Neural progenitor cell (in vitro differentiated cells): ENCODE data around the gene CDK3. TPM values are rescaled to one million over a fixed set of nuclear protein-coding genes. Genes with fewer than 3 reads are reported as not detected.

ENCODE experiments used
- DNase-seq: peaks from one replicate; pipeline ENCODE4 v3.0.0-alpha.2; 2016; ENCODE audit warnings: low spot score
- H2AFZ ChIP-seq: fragments of 200-600 bp; sonication (generic); replicated peaks from 2 replicates; pipeline ENCODE4 v1.6.1; 2016; ENCODE audit warnings: antibody characterized with exemption
- H3F3A ChIP-seq: fragments of 200-600 bp; sonication (generic); 2 replicates; pipeline ENCODE4 v1.6.1; 2016; ENCODE audit warnings: antibody characterized with exemption, low read depth
- H3K27ac ChIP-seq: fragments of 200-600 bp; sonication (generic); 2 replicates; pipeline ENCODE4 v1.5.1; 2016; ENCODE audit warnings: mild to moderate bottlenecking
- H3K27me3 ChIP-seq: fragments of 200-600 bp; sonication (generic); 2 replicates; pipeline ENCODE4 v1.6.1; 2016; ENCODE audit warnings: mild to moderate bottlenecking, moderate library complexity
- H3K36me3 ChIP-seq: fragments of 200-600 bp; sonication (generic); 2 replicates; pipeline ENCODE4 v1.5.1; 2016
- H3K4me1 ChIP-seq: fragments of 200-600 bp; sonication (generic); 2 replicates; pipeline ENCODE4 v1.6.1; 2016; ENCODE audit warnings: mixed run types
- H3K4me2 ChIP-seq: fragments of 200-600 bp; sonication (generic); 2 replicates; pipeline ENCODE4 v1.6.1; 2016
- H3K4me3 ChIP-seq: fragments of 200-600 bp; sonication (generic); 2 replicates; pipeline ENCODE4 v1.5.1; 2016
- H3K79me2 ChIP-seq: fragments of 200-600 bp; sonication (generic); 2 replicates; pipeline ENCODE4 v1.6.1; 2016; ENCODE audit warnings: low read depth
- H3K9ac ChIP-seq: fragments of 200-600 bp; sonication (generic); 2 replicates; pipeline ENCODE4 v1.6.1; 2016
- H3K9me3 ChIP-seq: fragments of 200-600 bp; sonication (generic); 2 replicates; pipeline ENCODE4 v1.5.1; 2016; ENCODE audit warnings: low read depth
- H4K20me1 ChIP-seq: fragments of 200-600 bp; sonication (generic); 2 replicates; pipeline ENCODE4 v1.6.1; 2016; ENCODE audit warnings: low read depth
- H3K27ac Mint-ChIP-seq: 3 replicates; pipeline ENCODE4 v1.8.0; 2021; ENCODE audit warnings: mixed read lengths
- H3K27me3 Mint-ChIP-seq: 2 replicates; pipeline ENCODE4 v1.8.0; 2022; ENCODE audit warnings: low read depth, mild to moderate bottlenecking, inconsistent platforms, moderate library complexity, mixed read lengths; ENCODE audit not compliant: insufficient read depth
- H3K36me3 Mint-ChIP-seq: 3 replicates; pipeline ENCODE4 v1.8.0; 2021; ENCODE audit warnings: mixed read lengths
- H3K4me1 Mint-ChIP-seq: 3 replicates; pipeline ENCODE4 v1.8.0; 2021; ENCODE audit warnings: mixed read lengths
- H3K4me3 Mint-ChIP-seq: 3 replicates; pipeline ENCODE4 v1.8.0; 2021; ENCODE audit warnings: mild to moderate bottlenecking, moderate library complexity, mixed read lengths
- H3K9me3 Mint-ChIP-seq: 3 replicates; pipeline ENCODE4 v1.8.0; 2020; ENCODE audit warnings: mixed read lengths
- CTCF ChIP-seq: fragments of 200-600 bp; sonication (generic); IDR thresholded peaks from 2 replicates; pipeline ENCODE4 v1.5.1; 2017; ENCODE audit warnings: antibody characterized with exemption, mild to moderate bottlenecking
- EZH2 ChIP-seq: fragments of 200-600 bp; sonication (generic); IDR thresholded peaks from 2 replicates; pipeline ENCODE4 v1.6.1; 2017; ENCODE audit warnings: antibody characterized with exemption, mild to moderate bottlenecking, moderate library complexity
- EZH2phosphoT487 ChIP-seq: fragments of 200-600 bp; sonication (generic); IDR thresholded peaks from 2 replicates; pipeline ENCODE4 v1.6.1; 2017; ENCODE audit warnings: antibody characterized with exemption
- total RNA-seq: library from RNA; depleted of rRNA; stranded (reverse); fragments of >200 nt; gene quantifications from 2 replicates; pipeline ENCODE4 v1.2.3, GENCODE V29; 2015; ENCODE audit warnings: low replicate concordance

CDK3 gene
- total RNA-seq, 1 donor from 2014 or later = 3.0 TPM

GRCh38 chr17:76007850-76008165 is 7.2 kb downstream of the CDK3 start:
- TF ChIP-seq CTCF (no peak), EZH2phosphoT487 (no peak), EZH2 (no peak)
- H3K79me2 ChIP-seq = no peaks in the 10 kb centered on the region
- H3K9me3 ChIP-seq = no peaks in the 10 kb centered on the region
- no peaks in the 10 kb centered on the region for H3F3A ChIP-seq
- H3K27ac Mint-ChIP-seq = no peak overlapping the region
- H4K20me1 ChIP-seq = no peaks in the 10 kb centered on the region
- no peak overlapping the region for H3K4me2 ChIP-seq
- no peaks in the 10 kb centered on the region for H3K4me1 Mint-ChIP-seq
- no peaks in the 10 kb centered on the region for H3K27me3 ChIP-seq
- no peaks in the 10 kb centered on the region for H3K36me3 Mint-ChIP-seq
- H3K9ac ChIP-seq = no peak overlapping the region
- no peak overlapping the region for H3K27ac ChIP-seq
- H3K4me1 ChIP-seq = no peaks in the 10 kb centered on the region
- peaks cover 10% of the 10 kb centered on the region for H3K27me3 Mint-ChIP-seq
- H3K4me3 Mint-ChIP-seq = no peak overlapping the region
- no peak for DNase-seq
- H3K4me3 ChIP-seq = no peak overlapping the region
- no peaks in the 10 kb centered on the region for H3K9me3 Mint-ChIP-seq
- H2AFZ ChIP-seq = no peak overlapping the region
- no peaks in the 10 kb centered on the region for H3K36me3 ChIP-seq

GRCh38 chr17:76008208-76008607 is 7.6 kb downstream of the CDK3 start:
- TF ChIP-seq EZH2phosphoT487 (no peak), CTCF (no peak), EZH2 (no peak)
- Histone ChIP-seq H3K36me3 (no peaks in the 10 kb centered on the region), H3K4me3 (no peak overlapping the region), H3K27me3 (no peaks in the 10 kb centered on the region), H2AFZ (no peak overlapping the region), H3K79me2 (no peaks in the 10 kb centered on the region), H3K4me1 (no peaks in the 10 kb centered on the region), H3K9me3 (no peaks in the 10 kb centered on the region), H3K4me2 (no peak overlapping the region), H3K9ac (no peak overlapping the region), H3F3A (no peaks in the 10 kb centered on the region), H4K20me1 (no peaks in the 10 kb centered on the region), H3K27ac (no peak overlapping the region)
- peaks cover 13% of the 10 kb centered on the region for H3K27me3 Mint-ChIP-seq
- no peak overlapping the region for H3K4me3 Mint-ChIP-seq
- no peaks in the 10 kb centered on the region for H3K36me3 Mint-ChIP-seq
- no peaks in the 10 kb centered on the region for H3K9me3 Mint-ChIP-seq
- no peak for DNase-seq
- H3K4me1 Mint-ChIP-seq = peaks cover under 1% of the 10 kb centered on the region
- H3K27ac Mint-ChIP-seq = no peak overlapping the region

- Histone ChIP-seq H3K27me3 (no peaks in the 10 kb centered on the region), H3K4me1 (no peaks in the 10 kb centered on the region), H3K4me3 (no peak overlapping the region), H3F3A (no peaks in the 10 kb centered on the region), H3K79me2 (no peaks in the 10 kb centered on the region), H2AFZ (no peak overlapping the region), H4K20me1 (no peaks in the 10 kb centered on the region), H3K4me2 (no peak overlapping the region), H3K9ac (no peak overlapping the region), H3K27ac (no peak overlapping the region), H3K9me3 (no peaks in the 10 kb centered on the region), H3K36me3 (no peaks in the 10 kb centered on the region)
- Mint-ChIP-seq H3K36me3 (no peaks in the 10 kb centered on the region), H3K9me3 (no peaks in the 10 kb centered on the region), H3K4me3 (no peak overlapping the region), H3K4me1 (peaks cover 6% of the 10 kb centered on the region), H3K27ac (no peak overlapping the region), H3K27me3 (peaks cover 14% of the 10 kb centered on the region)
- TF ChIP-seq CTCF (no peak), EZH2phosphoT487 (no peak), EZH2 (no peak)
- no peak for DNase-seq
Measured at GRCh38 chr17:76008630-76009425, 8.2 kb downstream of the CDK3 start.
